Right ventricle myocardium inferior (tissue), 1 donor: ENCODE data around the gene ZSCAN2. TPM values are rescaled to one million over a fixed set of nuclear protein-coding genes. Genes with fewer than 3 reads are reported as not detected.
"Not testable (repeated sequence)": the region's sequence is repeated elsewhere in the genome, so short reads cannot be mapped to it uniquely, and the experiment has no call there.

Experiments
- ATAC-seq: fragments of 200-7000 bp; cut with Tn5 transposase; one replicate; pipeline ENCODE4 v1.9.1; 2020; ENCODE audit warnings: mild to moderate bottlenecking, moderate library complexity
- DNase-seq: peaks from one replicate; pipeline ENCODE4 v3.0.0; 2021; ENCODE audit errors: missing footprints
- intact Hi-C: fragments of 100-400 bp; cut with DNase I; formaldehyde crosslinking; loops from one replicate; pipeline ENCODE4 v1.11.0; 2022
- total RNA-seq: library from RNA; stranded (reverse); fragmentation: NEBNext Ultra II Directional; extraction: Animal tissue kit (Norgen Biotek cat#: 25700); gene quantifications from one replicate; pipeline ENCODE4 v1.2.1, GENCODE V29; 2021
- donor health status: DM: no; HTN: yes; CAD: no; lungs with severe emphysema.

Gene ZSCAN2
- total RNA-seq, 1 donor from 2014 or later, result 5.7 TPM

DNA sequence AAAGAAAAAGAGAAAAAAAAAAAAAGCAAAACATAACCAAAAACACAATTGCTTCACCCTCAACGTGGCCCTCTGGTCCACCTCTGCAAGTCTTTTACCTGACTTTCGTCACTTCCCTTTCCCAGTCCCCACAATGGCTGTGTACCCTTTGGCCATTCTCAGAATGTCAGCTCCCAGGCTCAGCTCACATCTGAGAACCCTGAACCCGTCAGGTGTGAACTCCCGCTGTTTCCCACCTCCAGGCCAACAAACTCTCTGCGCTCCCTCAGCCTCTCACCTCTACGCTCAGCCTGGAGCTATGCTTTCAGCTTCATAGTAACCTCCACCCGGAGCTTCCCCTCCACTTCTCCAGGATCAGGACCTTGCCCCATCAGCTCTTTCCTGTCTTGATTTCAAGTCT lies 23.6 kb downstream of the ZSCAN2 start:
- DNase-seq (no peak), ATAC-seq (no peak)
- intact Hi-C loops, result no loop called here

DNA sequence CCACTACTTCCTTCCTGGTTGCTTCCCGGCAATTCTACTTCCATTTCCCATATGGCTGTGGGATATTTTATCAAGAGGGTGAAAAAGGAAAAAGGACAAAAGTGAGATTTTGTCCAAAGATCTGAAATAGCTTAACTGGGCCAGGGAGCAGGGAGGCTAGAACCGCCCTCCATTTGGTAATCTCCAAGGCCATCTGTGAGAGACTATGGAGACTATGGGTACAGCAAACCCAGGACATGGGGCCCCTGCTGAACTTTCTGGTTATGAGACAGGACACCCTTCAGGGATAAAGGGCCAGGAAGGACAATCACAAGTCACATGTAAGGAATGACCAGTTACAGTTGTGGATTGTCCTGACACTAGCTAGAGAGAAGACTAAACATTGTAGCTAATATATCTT lies 24.3 kb downstream of the ZSCAN2 start:
- ATAC-seq, result no peak
- no peak for DNase-seq
- intact Hi-C loops, result no loop called here

DNA sequence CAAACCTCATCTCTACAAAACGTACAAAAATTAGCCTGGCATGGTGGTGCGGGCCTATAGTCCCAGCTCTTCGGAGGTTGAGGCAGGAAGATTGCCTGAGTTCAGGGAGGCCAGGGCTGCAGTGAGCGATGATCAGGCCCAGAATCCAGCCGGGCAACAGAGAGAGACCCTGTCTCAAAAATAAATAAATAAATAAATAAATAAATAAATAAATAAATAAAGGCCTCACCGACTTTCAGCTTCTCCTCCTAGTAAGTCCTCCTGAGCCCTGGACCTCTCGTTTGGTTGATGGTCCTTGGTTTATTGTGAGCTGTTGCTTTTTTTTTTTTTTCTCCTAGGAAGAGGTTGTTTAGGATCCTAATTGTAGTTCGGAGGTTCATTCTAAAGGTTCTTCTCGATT lies 28.2 kb downstream of the ZSCAN2 start:
- no peak for ATAC-seq
- DNase-seq, result no peak
- intact Hi-C loops, result no loop called here

DNA sequence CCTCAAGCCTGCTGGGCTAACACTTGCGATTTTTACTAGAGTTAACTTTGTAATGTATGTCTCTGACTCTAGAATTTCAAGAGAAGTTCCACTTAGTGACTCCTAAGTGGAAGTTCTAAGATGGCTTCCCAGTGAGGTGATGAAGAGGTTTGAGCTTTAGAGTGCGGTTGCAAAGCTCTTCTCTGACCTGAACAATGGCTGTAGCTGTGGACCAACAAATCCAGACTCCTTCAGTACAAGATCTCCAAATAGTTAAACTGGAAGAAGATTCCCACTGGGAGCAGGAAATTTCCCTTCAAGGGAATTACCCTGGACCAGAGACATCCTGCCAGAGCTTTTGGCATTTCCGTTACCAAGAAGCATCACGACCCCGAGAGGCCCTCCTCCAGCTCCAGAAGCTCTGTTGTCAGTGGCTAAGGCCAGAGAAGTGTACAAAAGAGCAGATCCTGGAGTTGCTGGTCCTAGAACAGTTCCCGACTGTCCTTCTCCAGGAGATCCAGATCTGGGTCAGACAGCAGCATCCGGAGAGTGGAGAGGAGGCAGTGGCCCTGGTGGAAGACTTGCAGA lies 31.0 kb downstream of the ZSCAN2 start:
- intact Hi-C loops, result loop anchor here (1.0 kb wide), 1 partner anchor 31 kb away; no protein-coding TSS in a partner anchor
- ATAC-seq (no peak), DNase-seq (no peak)

DNA sequence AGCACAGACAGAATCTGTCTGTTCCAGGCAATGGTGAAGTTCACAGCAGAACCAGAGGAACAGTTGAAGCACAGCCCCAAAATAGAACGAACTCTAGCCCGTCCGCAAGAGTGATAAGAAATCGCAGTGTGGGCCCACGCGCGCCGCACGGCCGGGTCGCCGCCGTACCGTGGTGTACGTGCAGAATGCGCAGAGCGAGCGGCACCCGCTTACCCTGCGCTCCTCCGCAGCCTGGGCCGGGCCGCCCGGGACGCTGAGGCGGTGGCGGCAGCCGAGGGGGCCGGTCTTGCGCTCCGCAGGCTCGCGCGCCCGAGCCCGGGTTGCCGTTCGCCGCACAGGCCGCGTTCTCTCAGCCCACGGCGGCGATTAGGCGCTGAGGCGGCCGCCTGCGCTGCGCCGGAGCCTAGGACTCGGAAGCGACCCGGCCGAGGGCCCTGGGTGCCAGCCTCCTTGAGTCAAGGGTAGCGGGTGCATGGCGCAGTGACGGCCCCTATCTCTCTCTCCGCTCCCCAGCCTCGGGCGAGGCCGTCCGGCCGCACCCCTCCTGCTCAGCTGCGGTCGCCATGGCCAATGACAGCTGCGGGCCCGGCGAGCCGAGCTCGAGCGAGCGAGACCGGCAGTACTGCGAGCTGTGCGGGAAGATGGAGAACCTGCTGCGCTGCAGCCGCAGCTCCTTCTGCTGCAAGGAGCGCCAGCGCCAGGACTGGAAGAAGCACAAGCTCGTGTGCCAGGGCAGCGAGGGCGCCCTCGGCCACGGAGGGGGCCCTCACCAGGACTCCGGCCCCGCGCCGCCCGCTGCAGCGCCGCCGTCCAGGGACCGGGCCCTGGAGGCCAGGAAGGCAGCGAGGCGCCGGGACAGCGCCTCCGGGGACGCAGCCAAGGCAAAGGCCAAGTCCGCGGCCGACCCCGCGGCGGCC lies 32.8 kb downstream of the ZSCAN2 start:
- intact Hi-C loops, result loop anchor here (2.0 kb wide), 1 partner anchor 19 kb away; no protein-coding TSS in a partner anchor
- ATAC-seq (peak; percentile 79), DNase-seq (peak; percentile 91)

- no peak for ATAC-seq
- intact Hi-C loops, result loop anchor here (2.0 kb wide), 1 partner anchor 18 kb away; no protein-coding TSS in a partner anchor
- DNase-seq, result no peak
Observed at GRCh38 chr15:84634228-84634837, 33.5 kb downstream of the ZSCAN2 start.

- no peak for ATAC-seq
- intact Hi-C loops, result no loop called here
- DNase-seq, result no peak
Observed at GRCh38 chr15:84638103-84638502, 37.3 kb downstream of the ZSCAN2 start.

- intact Hi-C loops, DNase-seq: not testable (repeated sequence)
Observed at GRCh38 chr15:84641871-84642270, 41.1 kb downstream of the ZSCAN2 start.

DNA sequence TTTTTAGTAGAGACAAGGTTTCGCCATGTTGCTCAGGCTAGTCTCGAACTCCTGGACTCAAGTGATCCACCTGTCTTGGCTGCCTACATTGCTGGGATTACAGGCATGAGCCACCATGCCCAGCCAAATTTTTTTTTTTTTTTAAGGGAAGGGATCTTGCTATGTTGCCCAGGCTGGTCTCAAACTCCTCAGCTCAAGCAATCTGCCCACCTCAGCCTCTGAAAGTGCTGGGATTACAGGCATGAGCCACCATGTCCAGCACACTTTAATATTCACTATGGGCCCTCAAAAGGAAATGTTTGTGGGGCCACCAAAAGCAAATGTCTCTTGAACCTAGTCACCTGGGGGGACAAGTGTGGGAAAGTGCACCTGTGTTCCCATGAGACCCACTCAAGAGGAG lies 41.8 kb downstream of the ZSCAN2 start:
- ATAC-seq, intact Hi-C loops, DNase-seq: not testable (repeated sequence)

More at GRCh38 chr15:84641871-84642270, 41.1 kb downstream of the ZSCAN2 start:
- ATAC-seq, result not testable (repeated sequence)

GRCh38 chr15:84643838-84644237 lies 43.0 kb downstream of the ZSCAN2 start:
- ATAC-seq, result no peak
- intact Hi-C loops, result no loop called here
- DNase-seq, result no peak

DNA sequence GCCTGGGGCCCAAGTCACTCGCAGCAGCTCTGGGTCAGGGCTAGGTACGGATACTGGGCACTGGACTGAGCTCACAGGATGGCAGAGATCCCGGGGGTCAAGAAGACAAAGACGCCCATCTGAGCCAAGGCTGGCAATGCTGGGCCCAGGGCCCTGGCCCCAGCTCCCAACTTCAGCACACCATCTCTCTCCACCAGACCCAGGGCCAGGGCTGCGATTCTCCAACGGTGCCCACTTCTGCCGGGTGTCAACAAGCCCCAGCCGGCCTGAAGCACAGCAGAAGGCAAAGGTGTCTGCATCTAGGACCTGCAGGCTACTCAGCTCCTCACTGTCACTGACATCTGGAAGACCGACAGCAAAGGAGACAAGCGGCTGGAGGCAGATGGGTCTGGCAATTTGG lies 44.7 kb downstream of the ZSCAN2 start:
- no peak for DNase-seq
- no peak for ATAC-seq

GRCh38 chr15:84645997-84646396 lies 45.2 kb downstream of the ZSCAN2 start:
- intact Hi-C loops, result no loop called here
- DNase-seq (no peak), ATAC-seq (no peak)

More for the DNA sequence above, 44.7 kb downstream of the ZSCAN2 start:
- intact Hi-C loops, result no loop called here

DNA sequence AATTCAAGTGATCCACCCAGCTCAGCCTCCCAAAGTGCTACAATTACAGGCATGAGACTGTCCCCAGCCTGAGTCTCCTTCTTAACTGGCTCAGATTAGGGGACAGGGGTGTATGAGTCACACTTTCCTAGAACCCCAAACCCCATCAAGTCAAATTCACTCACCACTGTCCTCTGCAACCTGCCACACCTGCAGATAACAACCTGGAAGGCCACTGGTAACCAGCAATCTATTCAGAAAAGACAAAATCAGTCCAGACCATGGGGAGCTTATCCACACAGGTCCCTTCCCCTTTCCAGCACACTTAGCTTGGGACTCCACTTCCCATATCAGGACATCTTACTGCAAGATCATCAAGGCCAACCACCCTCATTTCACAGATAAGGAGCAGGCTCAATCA lies 46.9 kb downstream of the ZSCAN2 start:
- intact Hi-C loops, result no loop called here
- ATAC-seq, result no peak
- no peak for DNase-seq

GRCh38 chr15:84648539-84648938 lies 47.7 kb downstream of the ZSCAN2 start:
- intact Hi-C loops, result no loop called here
- peak; percentile 53 for ATAC-seq

GRCh38 chr15:84649706-84650105 lies 48.9 kb downstream of the ZSCAN2 start:
- ATAC-seq (no peak), DNase-seq (no peak)
- intact Hi-C loops, result no loop called here

More at GRCh38 chr15:84648539-84648938, 47.7 kb downstream of the ZSCAN2 start:
- DNase-seq, result peak; percentile 85

- no peak for ATAC-seq
- intact Hi-C loops, result loop anchor here (2.0 kb wide), 1 partner anchor 19 kb away; no protein-coding TSS in a partner anchor
- DNase-seq, result no peak
Observed at GRCh38 chr15:84653584-84653909, 52.7 kb downstream of the ZSCAN2 start.

DNA sequence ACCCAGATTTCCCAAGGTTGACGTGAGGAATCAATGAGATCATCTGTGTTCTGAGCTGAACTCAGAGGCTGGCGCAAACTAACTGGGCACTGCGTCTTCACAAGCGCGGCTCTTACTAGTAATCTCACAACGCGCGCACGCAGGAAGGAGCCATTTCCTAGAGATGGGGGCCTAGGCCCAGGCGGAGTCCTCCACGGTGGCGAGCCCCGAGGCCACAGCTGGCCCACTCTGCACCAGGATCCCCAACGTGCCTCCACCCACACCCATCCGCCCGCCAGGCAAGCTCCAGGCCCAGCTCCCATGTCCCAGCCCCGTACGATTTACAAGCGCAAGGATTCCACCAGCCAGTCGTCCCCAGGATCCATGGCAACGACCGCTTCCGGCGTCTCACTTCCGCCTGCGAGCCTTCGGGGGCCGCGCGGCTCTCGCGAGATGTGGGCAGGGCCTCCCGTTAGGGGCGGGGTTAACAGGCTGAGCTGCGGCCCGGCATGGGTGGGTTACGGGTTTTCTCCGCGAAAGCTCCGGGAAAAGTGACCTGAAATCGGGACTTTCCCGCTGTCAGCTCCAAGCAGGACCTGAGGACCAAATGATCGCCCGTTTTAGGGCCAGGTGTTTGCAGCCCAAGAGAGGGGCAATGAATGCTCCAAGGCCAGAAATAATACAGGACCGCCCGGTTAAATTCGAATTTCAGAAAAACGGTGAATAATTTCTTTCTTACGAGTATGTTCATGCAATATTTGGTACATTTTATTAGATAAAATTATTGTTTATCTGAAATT lies 53.3 kb downstream of the ZSCAN2 start, which contains the start of gene WDR73:
Gene WDR73, minus strand, starts transcription at position 374 of the 779 bp plus-strand sequence. Its CDS starts 9 bp downstream, at position 365.
- peak; percentile 98 for DNase-seq
- ATAC-seq, result peak; percentile 93
- intact Hi-C loops, result loop anchor here (2.0 kb wide), 2 partner anchors 19 to 53 kb away; partner anchors contain the start of gene ZSCAN2

GRCh38 chr15:84654689-84655453 lies 54.1 kb downstream of the ZSCAN2 start:
- intact Hi-C loops, result loop anchor here (2.0 to 5.0 kb wide), 4 partner anchors 47 to 162 kb away; partner anchors contain the start of genes ALPK3, SEC11A and ZSCAN2
- ATAC-seq (peak; percentile 38), DNase-seq (peak; percentile 91)
